Measurements from ENCODE around the gene ZRSR2. TPM values are rescaled to one million over a fixed set of nuclear protein-coding genes. Genes with fewer than 3 reads are reported as not detected.
"Not testable (repeated sequence)": the region's sequence is repeated elsewhere in the genome, so short reads cannot be mapped to it uniquely, and the experiment has no call there.

ZRSR2 gene
- total RNA-seq (10 to 100 TPM in 2 of 9 donors, 1 to 10 TPM in 7; 3.1 to 11.1 (median 7.5) TPM), polyA plus RNA-seq (10 to 100 TPM in 1 of 2 donors, 1 to 10 TPM in 1; 9.4 to 18.9 TPM)
- long read RNA-seq, donor 1, partial matches to known transcripts = 3 of 11 reads
- long read RNA-seq, donor 1, other reads (novel, unspliced or antisense) = 5 of 11 reads
- long read RNA-seq, donor 2, transcript ZRSR2-201 (11 exons, 1,491 nt) = major isoform, 7 of 10 reads
- long read RNA-seq, donor 2, partial matches to known transcripts = 2 of 10 reads
- long read RNA-seq, donor 2, other reads (novel, unspliced or antisense) = 1 of 10 reads
- long read RNA-seq, donor 3, partial matches to known transcripts = 2 of 6 reads
- long read RNA-seq, donor 3, other reads (novel, unspliced or antisense) = 2 of 6 reads

DNA sequence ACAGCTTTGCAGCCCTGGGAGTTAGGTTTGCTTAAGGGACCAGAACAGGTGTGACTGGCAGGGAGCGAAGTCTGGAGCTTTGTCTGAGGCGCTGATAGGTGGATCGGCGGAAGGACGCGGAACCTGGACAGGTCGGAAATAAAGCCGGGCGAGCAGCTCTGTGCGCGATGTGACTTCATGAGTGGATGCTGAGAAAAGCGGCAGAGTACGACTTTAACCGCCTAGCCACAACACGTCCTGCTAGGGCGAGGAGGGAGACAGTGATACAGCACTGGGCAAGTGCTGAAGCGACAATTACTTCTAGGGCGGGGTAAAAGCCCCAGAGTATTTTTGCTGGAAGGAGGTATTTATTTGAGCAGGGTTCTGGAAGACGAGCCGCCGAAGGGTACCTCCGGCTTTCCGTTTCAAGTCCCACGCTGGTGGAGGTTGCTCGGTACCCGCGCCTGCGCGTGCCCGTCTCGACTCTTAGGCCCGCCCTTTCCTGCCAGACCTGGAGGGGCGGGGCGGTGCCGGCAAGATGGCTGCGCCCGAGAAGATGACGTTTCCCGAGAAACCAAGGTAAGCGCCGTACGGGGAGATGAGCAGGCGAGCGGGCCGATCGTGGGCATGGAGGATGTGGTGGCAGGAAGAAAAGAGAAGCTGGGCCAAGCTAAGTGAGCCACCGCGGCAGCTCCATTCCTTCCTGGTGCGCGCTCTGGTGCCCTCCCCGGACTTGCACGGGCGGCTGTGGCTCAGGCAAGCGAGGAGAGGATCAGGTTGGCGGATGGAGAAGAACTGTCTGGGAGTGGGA, at the start of gene ZRSR2:
TSS of gene ZRSR2 (plus strand) at position 506 of the 790 bp plus-strand sequence. CDS start at position 518, 12 bp downstream.
- DNase-seq = peak; percentile 77 to 90 (median 87)
- Histone ChIP-seq H3K36me3 (peaks cover 0 to 26% (median 5%) of the 10 kb centered on the region in 9 donors), H3K27ac (peak within 1 kb of the TSS; percentile 44 to 95 (median 80)), H3K27me3 (no peaks in the 10 kb centered on the region), H3K9me3 (no peaks in the 10 kb centered on the region), H3K4me1 (peaks cover 0 to 45% (median 4%) of the 10 kb centered on the region in 12 donors), H3K4me3 (peak within 1 kb of the TSS; percentile 62 to 96 (median 75))
- ATAC-seq = peak; percentile 96 to 99 (median 99)
- intact Hi-C loops (cut with DNase I) = loop anchor here in 4 of 10 donors (5.0 to 10.0 kb wide), 4 partner anchors 65 to 105 kb away; partner anchors contain the start of gene AP1S2 (in 1 of the 4)
- 0 to 1% (median 1%) methylated on average over 54 to 55 of the region's 55 CpGs for WGBS, 4 donors
- no peak for TF ChIP-seq POLR2A (IDR thresholded peaks at IDR 0.05)
- TF ChIP-seq, protein P1, sequence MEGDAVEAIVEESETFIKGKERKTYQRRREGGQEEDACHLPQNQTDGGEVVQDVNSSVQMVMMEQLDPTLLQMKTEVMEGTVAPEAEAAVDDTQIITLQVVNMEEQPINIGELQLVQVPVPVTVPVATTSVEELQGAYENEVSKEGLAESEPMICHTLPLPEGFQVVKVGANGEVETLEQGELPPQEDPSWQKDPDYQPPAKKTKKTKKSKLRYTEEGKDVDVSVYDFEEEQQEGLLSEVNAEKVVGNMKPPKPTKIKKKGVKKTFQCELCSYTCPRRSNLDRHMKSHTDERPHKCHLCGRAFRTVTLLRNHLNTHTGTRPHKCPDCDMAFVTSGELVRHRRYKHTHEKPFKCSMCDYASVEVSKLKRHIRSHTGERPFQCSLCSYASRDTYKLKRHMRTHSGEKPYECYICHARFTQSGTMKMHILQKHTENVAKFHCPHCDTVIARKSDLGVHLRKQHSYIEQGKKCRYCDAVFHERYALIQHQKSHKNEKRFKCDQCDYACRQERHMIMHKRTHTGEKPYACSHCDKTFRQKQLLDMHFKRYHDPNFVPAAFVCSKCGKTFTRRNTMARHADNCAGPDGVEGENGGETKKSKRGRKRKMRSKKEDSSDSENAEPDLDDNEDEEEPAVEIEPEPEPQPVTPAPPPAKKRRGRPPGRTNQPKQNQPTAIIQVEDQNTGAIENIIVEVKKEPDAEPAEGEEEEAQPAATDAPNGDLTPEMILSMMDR (IDR thresholded peaks at IDR 0.05) = no peak

GRCh38 chrX:15744181-15744867, 46.0 kb upstream of the ZRSR2 start:
- no peaks in the 10 kb centered on the region for H3K27me3 ChIP-seq
- ATAC-seq = peak in 3 of 4 donors; percentile 52 to 75 (median 73)
- H3K9me3 ChIP-seq = no peaks in the 10 kb centered on the region
- H3K27ac ChIP-seq = no peak overlapping the region
- WGBS, 4 donors = 78 to 89% (median 86%) methylated on average over 8 to 9 of the region's 9 CpGs
- intact Hi-C loops (cut with DNase I) = no loop called here
- H3K4me1 ChIP-seq = peaks cover 0 to 19% (median 3%) of the 10 kb centered on the region in 12 donors
- no peak overlapping the region for H3K4me3 ChIP-seq
- TF ChIP-seq, protein P1 (IDR thresholded peaks at IDR 0.05) = no peak
- TF ChIP-seq POLR2A (IDR thresholded peaks at IDR 0.05) = no peak
- DNase-seq = peak in 3 of 5 donors; percentile 11 to 48 (median 45)
- H3K36me3 ChIP-seq = peaks cover 0 to 7% (median 0%) of the 10 kb centered on the region in 9 donors

DNA sequence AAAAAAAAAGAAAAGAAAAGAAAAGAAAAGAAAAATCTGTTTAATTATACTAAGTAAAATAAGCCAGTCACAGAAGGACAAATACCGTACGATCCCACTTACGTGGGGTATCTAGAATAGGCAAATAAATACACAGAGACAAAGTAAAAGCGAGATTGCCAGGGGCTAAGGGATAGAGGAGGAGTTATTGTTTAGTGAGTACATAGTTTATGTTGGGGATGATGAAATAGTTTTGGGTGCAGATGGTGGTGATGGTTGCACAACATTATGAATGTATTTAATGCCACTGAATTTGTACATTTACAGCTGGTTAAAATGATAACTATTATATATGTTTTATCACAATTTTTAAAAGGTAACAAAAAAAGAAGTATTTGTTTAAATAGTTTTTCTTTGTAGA, 45.1 kb upstream of the ZRSR2 start:
- DNase-seq (no peak), ATAC-seq (no peak)
- Histone ChIP-seq H3K9me3 (no peaks in the 10 kb centered on the region), H3K4me1 (peaks cover 0 to 27% (median 10%) of the 10 kb centered on the region in 12 donors), H3K27me3 (no peaks in the 10 kb centered on the region), H3K4me3 (no peak overlapping the region), H3K36me3 (peaks cover 0 to 7% (median 0%) of the 10 kb centered on the region in 9 donors), H3K27ac (no peak overlapping the region)
- 91 to 98% (median 95%) methylated on average over 4 of the region's 4 CpGs for WGBS, 4 donors
- intact Hi-C loops (cut with DNase I) = no loop called here
- TF ChIP-seq, protein P1 (IDR thresholded peaks at IDR 0.05) = no peak
- no peak for TF ChIP-seq POLR2A (IDR thresholded peaks at IDR 0.05)

- H3K27me3 ChIP-seq; H3K36me3 ChIP-seq; DNase-seq; H3K4me3 ChIP-seq; intact Hi-C loops (cut with DNase I); H3K9me3 ChIP-seq; ATAC-seq: not testable (repeated sequence)
- 83 to 95% (median 92%) methylated on average over 6 of the region's 6 CpGs for WGBS, 4 donors
- Histone ChIP-seq H3K27ac (peak overlapping the region in 1 of 12 donors; percentile 21), H3K4me1 (peaks cover 0 to 42% (median 14%) of the 10 kb centered on the region in 12 donors)
Measured at GRCh38 chrX:15746651-15747050, 43.6 kb upstream of the ZRSR2 start.

Data from heart left ventricle (tissue), 16 donors.